ENCODE data around the gene CIB4. TPM values are rescaled to one million over a fixed set of nuclear protein-coding genes. Genes with fewer than 3 reads are reported as not detected.

CIB4 gene
- total and polyA plus RNA-seq, 7 donors: not detected

DNA sequence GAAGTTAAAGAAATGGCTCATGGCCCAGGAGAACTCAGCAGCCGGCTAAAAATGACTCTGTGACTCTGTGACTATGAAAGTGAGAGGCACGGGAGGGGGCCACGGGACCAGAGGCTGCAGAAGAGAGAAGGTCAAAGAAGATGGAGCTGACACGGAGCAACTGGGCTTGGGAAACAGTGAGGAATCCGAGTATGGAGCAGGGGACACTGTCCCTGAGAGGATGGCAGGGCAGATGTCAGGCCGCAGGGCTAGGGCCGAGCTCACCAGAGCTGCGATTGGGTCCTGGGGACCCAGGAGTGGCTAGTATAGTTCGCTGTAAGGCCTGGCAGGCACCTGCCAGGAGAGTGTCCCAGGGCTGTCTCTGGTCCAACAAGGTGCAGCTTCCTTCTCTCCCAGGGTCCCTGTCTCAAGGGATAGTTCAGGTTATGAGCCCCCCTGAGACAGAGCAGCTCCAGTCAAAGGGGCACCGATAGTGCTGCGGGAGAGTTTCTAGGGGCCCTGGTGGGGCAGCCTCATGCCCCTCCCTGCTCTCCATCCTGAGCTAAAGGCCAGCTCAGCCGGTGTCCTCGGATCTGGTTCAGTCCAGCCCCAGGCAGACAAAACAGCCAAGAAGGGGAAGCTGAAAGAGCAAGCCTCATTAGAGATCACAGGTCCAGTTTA lies 42.7 kb downstream of the CIB4 start:
- no peaks in the 10 kb centered on the region for H3K36me3 ChIP-seq (ENCODE audit: insufficient read depth in 1 of 2, low read depth in 1 of 2)
- intact Hi-C loops (cut with DNase I): no loop called here
- 59 to 60% (median 59%) methylated on average over 13 of the region's 13 CpGs for WGBS, 3 donors
- no peak overlapping the region for H3K4me3 ChIP-seq
- H3K27me3 ChIP-seq (ENCODE audit: insufficient read depth in 3 of 3, low read length in 2 of 3): peaks cover 1 to 39% (median 2%) of the 10 kb centered on the region in 3 donors
- ATAC-seq (no peak), DNase-seq (no peak)
- H3K9me3 ChIP-seq: no peaks in the 10 kb centered on the region
- TF ChIP-seq, protein P1, sequence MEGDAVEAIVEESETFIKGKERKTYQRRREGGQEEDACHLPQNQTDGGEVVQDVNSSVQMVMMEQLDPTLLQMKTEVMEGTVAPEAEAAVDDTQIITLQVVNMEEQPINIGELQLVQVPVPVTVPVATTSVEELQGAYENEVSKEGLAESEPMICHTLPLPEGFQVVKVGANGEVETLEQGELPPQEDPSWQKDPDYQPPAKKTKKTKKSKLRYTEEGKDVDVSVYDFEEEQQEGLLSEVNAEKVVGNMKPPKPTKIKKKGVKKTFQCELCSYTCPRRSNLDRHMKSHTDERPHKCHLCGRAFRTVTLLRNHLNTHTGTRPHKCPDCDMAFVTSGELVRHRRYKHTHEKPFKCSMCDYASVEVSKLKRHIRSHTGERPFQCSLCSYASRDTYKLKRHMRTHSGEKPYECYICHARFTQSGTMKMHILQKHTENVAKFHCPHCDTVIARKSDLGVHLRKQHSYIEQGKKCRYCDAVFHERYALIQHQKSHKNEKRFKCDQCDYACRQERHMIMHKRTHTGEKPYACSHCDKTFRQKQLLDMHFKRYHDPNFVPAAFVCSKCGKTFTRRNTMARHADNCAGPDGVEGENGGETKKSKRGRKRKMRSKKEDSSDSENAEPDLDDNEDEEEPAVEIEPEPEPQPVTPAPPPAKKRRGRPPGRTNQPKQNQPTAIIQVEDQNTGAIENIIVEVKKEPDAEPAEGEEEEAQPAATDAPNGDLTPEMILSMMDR (IDR thresholded peaks at IDR 0.05): no peak
- no peak overlapping the region for H3K27ac ChIP-seq
- no peaks in the 10 kb centered on the region for H3K4me1 ChIP-seq

DNA sequence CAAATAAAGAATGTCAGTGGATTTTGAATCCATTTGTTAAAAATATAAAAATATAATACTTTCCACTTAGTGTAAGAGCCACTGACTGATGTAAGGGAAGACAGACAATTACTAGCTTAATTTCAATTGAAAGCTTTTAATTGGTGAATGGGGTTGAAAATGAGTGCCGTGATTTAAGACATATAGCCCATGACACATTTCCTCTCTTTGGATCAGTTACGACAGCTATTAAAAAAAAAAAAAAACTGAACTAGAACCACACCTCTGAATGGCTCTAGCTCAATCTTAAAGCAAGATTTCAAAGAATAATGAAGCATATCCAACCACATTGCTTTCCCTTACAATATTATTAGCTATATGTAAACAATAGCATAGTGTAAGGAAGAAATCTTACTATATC lies 44.0 kb downstream of the CIB4 start:
- DNase-seq (no peak), ATAC-seq (no peak)
- Histone ChIP-seq H3K27ac (no peak overlapping the region), H3K9me3 (no peaks in the 10 kb centered on the region), H3K36me3 (ENCODE audit: insufficient read depth in 1 of 2, low read depth in 1 of 2) (no peaks in the 10 kb centered on the region), H3K27me3 (ENCODE audit: insufficient read depth in 3 of 3, low read length in 2 of 3) (peaks cover 1 to 39% (median 2%) of the 10 kb centered on the region in 3 donors), H3K4me1 (no peaks in the 10 kb centered on the region), H3K4me3 (no peak overlapping the region)
- intact Hi-C loops (cut with DNase I): no loop called here
- TF ChIP-seq, protein P1 (IDR thresholded peaks at IDR 0.05): no peak
- 40 to 55% (median 48%) methylated on average over 2 of the region's 2 CpGs for WGBS, 3 donors

DNA sequence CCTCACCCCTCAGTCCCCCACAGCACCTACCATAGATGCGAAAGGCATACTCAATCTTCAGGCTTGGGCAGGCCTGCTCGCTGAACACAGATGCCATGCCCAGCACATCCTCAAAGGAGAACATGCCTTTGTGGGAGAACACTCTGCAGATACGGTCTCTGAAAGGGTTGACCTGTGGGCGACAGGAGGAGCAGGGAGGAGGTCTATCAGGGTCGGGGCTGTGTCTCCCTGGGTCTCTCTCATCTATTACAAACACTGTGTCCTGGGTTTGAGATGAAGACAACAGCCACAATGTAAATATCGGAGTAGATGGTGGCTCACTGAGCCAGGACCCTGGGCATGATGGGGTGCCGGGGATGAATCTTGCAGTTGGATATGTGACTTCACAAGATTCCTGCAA lies 46.0 kb downstream of the CIB4 start:
- no peak overlapping the region for H3K27ac ChIP-seq
- no peak for ATAC-seq
- H3K4me1 ChIP-seq: no peaks in the 10 kb centered on the region
- no peaks in the 10 kb centered on the region for H3K36me3 ChIP-seq (ENCODE audit: insufficient read depth in 1 of 2, low read depth in 1 of 2)
- intact Hi-C loops (cut with DNase I): no loop called here
- WGBS, 3 donors: 74 to 82% (median 81%) methylated on average over 7 of the region's 7 CpGs
- no peak for DNase-seq
- peaks cover 2 to 33% (median 10%) of the 10 kb centered on the region in 3 donors for H3K27me3 ChIP-seq (ENCODE audit: insufficient read depth in 3 of 3, low read length in 2 of 3)
- no peak overlapping the region for H3K4me3 ChIP-seq
- no peaks in the 10 kb centered on the region for H3K9me3 ChIP-seq
- TF ChIP-seq, protein P1 (IDR thresholded peaks at IDR 0.05): no peak

DNA sequence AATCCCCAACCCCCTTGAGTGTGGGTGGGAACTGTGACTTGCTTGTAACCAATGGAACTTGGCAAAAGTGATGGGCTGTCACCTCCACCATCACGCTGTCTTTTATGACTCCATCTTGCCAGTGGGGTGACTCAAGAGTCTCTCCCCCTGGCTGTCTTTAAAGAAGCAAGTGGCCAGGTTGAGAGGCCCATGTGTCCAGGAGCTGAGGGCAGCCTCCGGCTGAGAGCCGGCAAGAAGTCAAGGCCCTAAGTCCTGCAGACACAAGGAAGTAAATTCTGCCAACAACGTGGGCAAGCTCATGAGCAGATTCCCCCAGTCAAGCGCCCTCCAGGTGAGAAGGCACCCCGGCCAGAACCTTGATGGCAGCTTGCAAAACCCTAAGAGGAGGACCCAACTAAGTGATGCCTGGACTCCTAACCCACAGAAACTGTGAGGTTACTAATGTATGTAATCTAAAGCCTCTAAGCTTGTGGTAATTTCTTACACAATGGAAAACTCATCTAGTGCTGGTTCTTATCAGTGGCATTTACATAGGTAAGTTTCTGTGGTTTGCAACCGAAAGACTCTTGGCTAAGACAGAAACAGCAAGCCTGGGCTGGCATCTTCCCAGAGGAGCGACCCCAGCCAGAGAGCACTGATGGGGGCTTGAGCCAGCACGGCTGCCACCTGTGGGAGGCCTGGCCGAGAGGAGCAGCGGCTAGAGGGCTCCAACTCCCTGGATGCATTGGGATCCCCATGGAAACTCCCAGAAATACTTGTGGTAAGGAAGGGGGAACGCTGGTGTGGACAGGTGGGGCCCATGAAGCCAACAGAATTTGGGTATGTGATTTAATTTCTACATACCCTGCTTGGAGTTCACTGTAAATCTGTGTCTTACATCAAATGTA lies 49.3 kb downstream of the CIB4 start:
- Histone ChIP-seq H3K27ac (no peak overlapping the region), H3K36me3 (ENCODE audit: insufficient read depth in 1 of 2, low read depth in 1 of 2) (no peaks in the 10 kb centered on the region), H3K9me3 (no peaks in the 10 kb centered on the region), H3K4me3 (no peak overlapping the region), H3K4me1 (no peaks in the 10 kb centered on the region), H3K27me3 (ENCODE audit: insufficient read depth in 3 of 3, low read length in 2 of 3) (peaks cover 0 to 39% (median 10%) of the 10 kb centered on the region in 3 donors)
- 71 to 74% (median 73%) methylated on average over 12 of the region's 12 CpGs for WGBS, 3 donors
- ATAC-seq: no peak
- TF ChIP-seq, protein P1 (IDR thresholded peaks at IDR 0.05): no peak
- DNase-seq: peak in 1 of 2 donors; percentile 14
- intact Hi-C loops (cut with DNase I): no loop called here

Data from psoas muscle (tissue), 8 donors.